ENCODE data around the gene CD53.

GRCh38 chr1:110897681-110898080 is 24.7 kb downstream of the CD53 start:
- TF ChIP-seq CTCF (IDR thresholded peaks at IDR 0.05 in 2 of 3, conservative IDR thresholded peaks at IDR 0.05 in 1 of 3; ENCODE audit: borderline replicate concordance in 1 of 3, insufficient read depth in 1 of 3, low read depth in 2 of 3, low read length in 2 of 3): no peak
- TF ChIP-seq MAX (IDR thresholded peaks at IDR 0.05): no peak
- TF ChIP-seq EZH2 (IDR thresholded peaks at IDR 0.05): no peak
- TF ChIP-seq SIN3A (IDR thresholded peaks at IDR 0.05; ENCODE audit: low read depth): no peak
- TF ChIP-seq POLR2AphosphoS5 (IDR thresholded peaks at IDR 0.05; ENCODE audit: low read depth, low read length): no peak
- TF ChIP-seq POLR2A (IDR thresholded peaks at IDR 0.05; ENCODE audit: borderline replicate concordance, extremely low read depth, insufficient read depth, insufficient read length): no peak

Data from HCT116 (cell line).